ENCODE results near the gene GC.
"Not testable (repeated sequence)": the region's sequence is repeated elsewhere in the genome, so short reads cannot be mapped to it uniquely, and the experiment has no call there.

Gene GC, protein sequence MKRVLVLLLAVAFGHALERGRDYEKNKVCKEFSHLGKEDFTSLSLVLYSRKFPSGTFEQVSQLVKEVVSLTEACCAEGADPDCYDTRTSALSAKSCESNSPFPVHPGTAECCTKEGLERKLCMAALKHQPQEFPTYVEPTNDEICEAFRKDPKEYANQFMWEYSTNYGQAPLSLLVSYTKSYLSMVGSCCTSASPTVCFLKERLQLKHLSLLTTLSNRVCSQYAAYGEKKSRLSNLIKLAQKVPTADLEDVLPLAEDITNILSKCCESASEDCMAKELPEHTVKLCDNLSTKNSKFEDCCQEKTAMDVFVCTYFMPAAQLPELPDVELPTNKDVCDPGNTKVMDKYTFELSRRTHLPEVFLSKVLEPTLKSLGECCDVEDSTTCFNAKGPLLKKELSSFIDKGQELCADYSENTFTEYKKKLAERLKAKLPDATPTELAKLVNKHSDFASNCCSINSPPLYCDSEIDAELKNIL

DNA sequence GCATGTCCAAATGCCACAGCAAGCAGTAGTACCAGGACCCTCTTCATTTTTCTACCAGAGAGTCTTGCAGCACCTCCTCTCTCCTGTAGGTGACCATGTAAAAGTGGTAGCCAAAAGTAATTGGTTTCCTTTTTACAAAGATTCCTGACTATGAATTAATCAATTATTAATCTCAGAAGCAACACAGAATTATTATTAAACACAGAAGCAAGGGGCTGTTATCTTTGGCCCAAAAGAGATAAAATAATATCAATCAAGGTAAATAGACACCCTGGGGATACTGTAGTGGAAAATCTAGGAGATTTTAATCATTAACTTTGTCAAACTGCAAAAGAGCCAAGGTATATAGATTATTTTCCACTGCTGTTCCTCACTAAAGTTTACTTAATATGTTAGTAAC, at the start of gene GC:
TSS of gene GC (minus strand) at position 108 of the 400 bp plus-strand sequence. CDS start at position 47, 61 bp downstream.
- DNase-seq (ENCODE audit: low read depth), result no peak

DNA sequence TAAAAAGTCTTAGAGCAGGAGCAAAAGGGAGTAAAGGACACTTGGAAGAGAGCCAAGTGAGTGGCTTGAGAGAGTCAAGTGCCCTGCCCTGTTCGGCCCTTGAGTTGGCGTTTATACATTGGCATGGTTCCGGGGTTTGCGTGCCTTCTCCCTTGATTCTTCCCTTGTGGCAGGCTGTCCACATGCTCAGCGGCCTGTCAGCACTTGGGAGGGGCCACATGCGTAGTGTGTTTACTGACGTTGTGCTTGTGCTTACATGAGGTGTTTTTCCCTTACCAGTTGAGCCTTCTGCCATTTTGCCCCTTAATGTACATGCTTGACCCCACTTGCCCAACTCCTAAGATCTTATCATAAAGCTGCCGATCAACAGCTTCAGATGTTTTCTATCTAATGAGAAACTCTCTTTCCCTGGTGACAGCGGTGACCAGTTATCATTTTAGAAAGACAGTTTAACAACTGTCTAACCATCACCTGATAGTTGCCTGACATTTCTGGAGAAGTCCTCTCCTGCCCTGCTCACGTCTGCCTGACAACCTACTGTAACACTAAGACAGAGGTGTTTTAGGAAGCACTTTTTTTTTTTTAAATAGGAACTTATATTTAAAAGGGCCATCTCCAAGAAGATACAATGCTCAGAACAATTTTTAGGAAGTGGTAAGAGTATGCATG, 49.5 kb upstream of the GC start:
- DNase-seq (ENCODE audit: low read depth), result no peak

DNA sequence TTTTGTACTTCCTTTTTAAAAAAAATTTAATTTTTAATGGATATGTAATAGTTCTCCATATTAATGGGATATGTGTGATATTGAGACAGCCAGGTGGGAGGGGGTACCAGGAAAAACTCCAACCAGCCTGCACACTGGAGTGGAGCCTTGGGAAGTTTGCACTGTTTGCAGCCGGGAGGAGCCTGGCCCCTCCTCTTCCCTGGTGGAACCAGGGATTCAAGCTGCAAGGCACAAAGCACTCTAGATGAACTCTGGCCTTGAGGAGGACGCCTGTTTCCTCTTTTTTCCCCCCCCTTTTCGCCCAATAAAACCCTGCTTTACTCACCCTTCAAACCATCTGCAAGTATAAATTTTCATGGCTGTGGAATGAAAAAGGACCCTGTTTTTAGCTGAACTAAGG, 48.2 kb upstream of the GC start:
- DNase-seq (ENCODE audit: low read depth), result no peak

DNA sequence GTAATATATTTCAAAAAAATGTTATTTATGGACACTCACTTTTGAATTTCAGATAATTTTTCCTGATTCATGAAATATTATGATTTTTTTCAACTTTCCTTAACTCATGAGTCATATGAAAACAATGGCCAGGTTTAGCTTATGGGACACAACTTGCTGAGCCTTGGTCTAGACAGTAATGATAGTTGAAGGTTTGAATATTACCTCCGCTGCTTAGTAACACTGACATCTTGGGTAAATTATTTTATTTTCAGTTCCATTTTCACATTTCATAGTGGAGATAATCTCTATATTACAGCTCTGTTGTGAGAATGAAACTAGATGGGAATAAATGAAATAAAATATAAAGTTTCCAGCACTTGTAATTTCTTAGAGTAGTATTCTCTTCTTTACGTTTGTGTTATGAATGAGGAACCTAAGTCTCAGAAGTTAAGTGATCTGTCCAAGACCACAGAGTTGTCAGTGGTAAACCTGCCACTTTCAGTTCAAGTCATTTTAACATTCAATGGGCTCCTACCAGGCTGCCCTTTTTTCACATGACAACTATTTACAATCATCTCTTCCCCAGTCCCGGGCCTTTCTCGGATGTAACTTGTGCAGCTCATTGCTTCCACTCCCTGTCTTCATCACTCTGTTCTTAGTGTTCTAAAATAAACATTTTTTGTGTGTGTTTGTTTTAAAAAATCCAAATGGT, 46.8 kb upstream of the GC start:
- DNase-seq (ENCODE audit: low read depth), result no peak

DNA sequence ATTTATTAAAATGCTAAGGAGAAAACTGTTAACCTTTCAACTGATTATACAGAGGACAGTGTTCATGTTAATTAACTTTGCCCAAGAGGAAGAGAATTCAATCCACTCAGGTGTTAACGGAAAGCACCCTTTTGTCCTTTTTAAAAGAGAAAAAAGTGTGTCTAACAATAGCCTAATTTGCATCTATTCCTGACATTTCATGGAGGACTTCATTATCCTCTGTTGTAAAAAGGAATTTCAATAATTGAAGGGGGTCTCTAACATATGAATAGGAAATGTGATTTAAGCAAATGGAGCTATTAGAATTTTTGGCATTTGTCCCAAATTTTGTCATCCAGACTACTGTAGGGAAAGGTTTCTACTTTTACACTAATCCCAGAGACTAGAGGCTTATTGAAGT, 44.6 kb upstream of the GC start:
- DNase-seq (ENCODE audit: low read depth), result no peak

- no peak for DNase-seq (ENCODE audit: low read depth)
Measured at GRCh38 chr4:71827826-71828225, 43.9 kb upstream of the GC start.

- no peak for DNase-seq (ENCODE audit: low read depth)
Measured at GRCh38 chr4:71816676-71817303, 32.9 kb upstream of the GC start.

- DNase-seq (ENCODE audit: low read depth), result no peak
Measured at GRCh38 chr4:71814433-71814832, 30.6 kb upstream of the GC start.

DNA sequence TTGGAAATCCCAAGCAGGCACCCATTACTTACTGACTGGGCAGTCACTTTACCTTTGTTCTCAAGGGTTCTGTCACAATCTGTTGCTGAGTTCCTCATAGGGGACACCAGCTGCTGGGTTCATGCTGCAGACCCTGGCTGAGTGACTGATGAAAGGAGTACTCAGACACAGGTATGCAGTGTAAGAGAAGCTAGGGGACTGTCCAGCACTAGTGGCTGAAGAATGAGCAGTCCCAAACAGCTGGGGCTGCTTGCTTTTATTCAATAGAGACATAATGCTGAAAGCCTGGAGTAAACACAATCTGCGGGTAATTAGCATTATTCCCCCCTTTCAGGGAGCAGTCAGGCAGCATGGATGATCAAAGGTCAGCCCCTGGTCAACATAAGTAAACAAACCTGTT, 25.9 kb upstream of the GC start:
- not testable (repeated sequence) for DNase-seq (ENCODE audit: low read depth)

- DNase-seq (ENCODE audit: low read depth), result no peak
Measured at GRCh38 chr4:71807469-71807868, 23.6 kb upstream of the GC start.

DNA sequence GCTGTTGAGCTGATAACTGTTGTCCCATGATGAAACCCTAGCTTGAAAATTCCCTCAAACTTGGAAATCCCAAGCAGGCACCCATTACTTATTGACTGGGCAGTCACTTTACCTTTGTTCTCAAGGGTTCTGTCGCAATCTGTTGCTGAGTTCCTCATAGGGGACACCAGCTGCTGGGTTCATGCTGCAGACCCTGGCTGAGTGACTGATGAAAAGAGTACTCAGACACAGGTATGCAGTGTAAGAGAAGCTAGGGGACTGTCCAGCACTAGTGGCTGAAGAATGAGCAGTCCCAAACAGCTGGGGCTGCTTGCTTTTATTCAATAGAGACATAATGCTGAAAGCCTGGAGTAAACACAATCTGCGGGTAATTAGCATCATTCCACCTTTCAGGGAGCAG, 21.4 kb upstream of the GC start:
- not testable (repeated sequence) for DNase-seq (ENCODE audit: low read depth)

DNA sequence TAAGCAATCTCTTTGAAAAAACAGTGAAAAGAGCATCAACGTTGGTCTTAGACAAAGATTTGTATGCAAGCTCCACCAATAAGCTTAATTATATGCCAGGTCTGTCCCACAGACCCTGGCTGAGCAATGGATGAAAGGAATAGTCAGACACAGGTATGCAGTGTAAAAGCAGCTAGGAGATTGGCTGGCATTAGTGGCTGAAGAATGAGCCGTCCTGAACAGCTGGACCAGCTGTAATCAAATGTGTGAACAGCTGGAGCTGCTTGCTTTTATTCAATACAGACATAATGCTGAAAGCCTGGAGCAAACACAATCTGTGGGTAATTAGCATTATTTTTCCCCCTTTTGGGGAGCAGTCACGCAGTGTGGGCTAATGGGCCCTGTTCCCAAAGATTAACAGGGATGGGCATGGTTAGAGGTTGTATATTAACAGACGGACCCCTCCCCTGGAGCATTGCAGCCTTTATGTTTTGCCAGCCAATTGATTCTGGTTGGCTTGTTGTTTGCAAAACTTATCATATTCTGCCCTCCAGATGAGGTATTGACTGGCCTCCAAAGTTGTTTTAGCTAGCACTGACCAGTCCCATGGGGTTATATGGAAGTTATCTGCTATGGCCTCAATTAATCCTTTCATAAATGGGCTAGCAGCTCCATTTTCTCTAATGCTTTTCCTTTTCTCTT, 20.3 kb upstream of the GC start:
- DNase-seq (ENCODE audit: low read depth), result not testable (repeated sequence)

DNA sequence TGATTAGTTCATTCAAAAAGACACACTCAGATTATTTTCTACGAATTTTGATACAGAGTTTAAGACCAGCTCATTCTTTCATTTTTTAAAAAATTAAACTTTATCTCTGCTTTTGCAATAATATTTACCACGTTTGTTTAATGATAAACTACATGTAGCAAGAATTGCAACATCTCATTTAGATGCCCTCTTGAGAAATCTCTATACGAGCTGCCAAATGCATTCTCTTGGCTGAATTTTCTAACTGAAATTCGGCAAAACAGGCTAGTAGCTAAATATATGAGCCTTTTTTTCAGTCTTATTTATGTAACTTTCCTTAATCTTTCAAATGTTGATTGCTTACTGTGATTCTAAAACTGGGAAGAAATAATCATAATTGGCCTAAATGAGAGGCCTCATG, 2.1 kb upstream of the GC start:
- no peak for DNase-seq (ENCODE audit: low read depth)

- DNase-seq (ENCODE audit: low read depth), result no peak
Measured at GRCh38 chr4:71784569-71785197, 804 bp upstream of the GC start.

GRCh38 chr4:71777891-71778290, 6.0 kb downstream of the GC start:
- DNase-seq (ENCODE audit: low read depth), result no peak

- DNase-seq (ENCODE audit: low read depth), result no peak
Measured at GRCh38 chr4:71775449-71775848, 8.4 kb downstream of the GC start.

- no peak for DNase-seq (ENCODE audit: low read depth)
Measured at GRCh38 chr4:71774136-71774535, 9.7 kb downstream of the GC start.

- DNase-seq (ENCODE audit: low read depth), result no peak
Measured at GRCh38 chr4:71773004-71773403, 10.9 kb downstream of the GC start.

DNA sequence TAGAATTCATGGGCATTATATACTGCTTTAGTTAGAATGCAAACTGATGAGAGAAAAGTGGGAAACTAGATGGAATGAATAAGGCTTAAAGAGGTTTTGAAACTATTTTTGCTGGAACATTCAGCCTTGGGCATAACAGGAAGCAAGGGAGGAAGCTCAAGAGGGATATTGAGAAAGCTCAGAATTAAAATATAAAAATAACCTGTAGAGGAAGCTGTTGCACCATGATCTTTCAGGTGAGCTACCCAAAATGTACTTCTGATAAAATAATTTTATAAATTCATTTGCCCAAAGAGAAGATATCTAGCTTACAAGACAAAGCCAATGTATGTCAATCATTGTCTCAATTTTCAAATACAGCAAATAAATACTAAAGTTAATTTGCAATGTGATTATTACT, 11.3 kb downstream of the GC start:
- no peak for DNase-seq (ENCODE audit: low read depth)

- DNase-seq (ENCODE audit: low read depth), result no peak
Measured at GRCh38 chr4:71771613-71772012, 12.3 kb downstream of the GC start.

GRCh38 chr4:71769434-71769833, 14.4 kb downstream of the GC start:
- no peak for DNase-seq (ENCODE audit: low read depth)
